HG02678 (cell line): ENCODE measurements around the gene SLC23A2.
A peak's percentile ranks its signal among the peaks of the same experiment; 100 is the strongest.

Experiments used
- ATAC-seq: cut with Tn5 transposase; IDR thresholded peaks from one replicate; pipeline ENCODE4 v1.9.1; 2021; ENCODE audit warnings: mild to moderate bottlenecking, moderate library complexity; ENCODE audit not compliant: unreplicated experiment

Gene SLC23A2

GRCh38 chr20:4971064-4971463, 30.2 kb downstream of the SLC23A2 start:
- no peak for ATAC-seq

GRCh38 chr20:4967752-4968477, 33.4 kb downstream of the SLC23A2 start:
- ATAC-seq, result no peak

GRCh38 chr20:4966826-4967751, 34.2 kb downstream of the SLC23A2 start:
- no peak for ATAC-seq

- no peak for ATAC-seq
Observed at GRCh38 chr20:4962241-4962855, 39.0 kb downstream of the SLC23A2 start.

GRCh38 chr20:4961746-4962145, 39.6 kb downstream of the SLC23A2 start:
- no peak for ATAC-seq

- no peak for ATAC-seq
Observed at GRCh38 chr20:4959592-4959991, 41.7 kb downstream of the SLC23A2 start.

- no peak for ATAC-seq
Observed at GRCh38 chr20:4957939-4958362, 43.4 kb downstream of the SLC23A2 start.

- ATAC-seq, result no peak
Observed at GRCh38 chr20:4957187-4957586, 44.1 kb downstream of the SLC23A2 start.

GRCh38 chr20:4956200-4956810, 45.0 kb downstream of the SLC23A2 start:
- ATAC-seq, result no peak

GRCh38 chr20:4953881-4954280, 47.4 kb downstream of the SLC23A2 start:
- no peak for ATAC-seq

- no peak for ATAC-seq
Observed at GRCh38 chr20:4952229-4952628, 49.1 kb downstream of the SLC23A2 start.

- ATAC-seq, result no peak
Observed at GRCh38 chr20:4951299-4951698, 50.0 kb downstream of the SLC23A2 start.

- no peak for ATAC-seq
Observed at GRCh38 chr20:4950841-4951240, 50.5 kb downstream of the SLC23A2 start.

- ATAC-seq, result no peak
Observed at GRCh38 chr20:4950437-4950836, 50.9 kb downstream of the SLC23A2 start.

GRCh38 chr20:4949833-4950178, 51.5 kb downstream of the SLC23A2 start:
- peak; percentile 71 for ATAC-seq

- ATAC-seq, result no peak
Observed at GRCh38 chr20:4947817-4948559, 53.3 kb downstream of the SLC23A2 start.

GRCh38 chr20:4946986-4947385, 54.3 kb downstream of the SLC23A2 start:
- ATAC-seq, result peak; percentile 48

GRCh38 chr20:4946585-4946984, 54.7 kb downstream of the SLC23A2 start:
- no peak for ATAC-seq

GRCh38 chr20:4944518-4945313, 56.6 kb downstream of the SLC23A2 start:
- ATAC-seq, result no peak

- no peak for ATAC-seq
Observed at GRCh38 chr20:4942331-4942730, 59.0 kb downstream of the SLC23A2 start.
